ENCODE results near the gene POU2F3.

POU2F3 gene

DNA sequence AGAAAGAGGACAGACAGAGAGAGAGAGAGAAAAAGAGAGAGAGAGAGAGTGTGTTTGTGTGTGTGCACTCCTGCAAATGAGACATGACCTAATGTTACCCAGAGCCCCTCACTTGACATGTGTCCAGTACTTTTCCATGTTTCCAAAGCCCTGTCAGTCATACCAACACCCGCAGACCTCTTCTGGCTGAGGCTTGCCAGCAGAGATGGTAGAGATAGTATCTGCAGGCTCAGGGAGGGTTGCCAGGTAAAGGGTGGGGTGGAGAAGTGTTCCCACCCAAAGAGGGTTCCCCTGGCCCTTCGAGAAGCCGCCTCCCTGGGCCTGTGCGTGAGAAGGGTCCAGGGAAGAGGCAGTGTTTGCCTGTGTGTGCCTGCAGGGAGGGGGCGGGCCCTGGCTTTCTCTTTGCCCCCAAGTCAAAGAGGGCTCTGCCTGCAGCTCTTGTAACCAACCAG lies 40.7 kb downstream of the POU2F3 start:
- no peaks in the 10 kb centered on the region for H3K79me2 ChIP-seq (ENCODE audit: low read length)
- no peaks in the 10 kb centered on the region for H4K20me1 ChIP-seq (ENCODE audit: insufficient read depth, low read length)
- H3K4me3 ChIP-seq (ENCODE audit: low read length), result no peak overlapping the region
- no peak overlapping the region for H3K4me2 ChIP-seq (ENCODE audit: low read length)
- no peak overlapping the region for H3K9ac ChIP-seq (ENCODE audit: low read length)
- no peaks in the 10 kb centered on the region for H3K4me1 ChIP-seq (ENCODE audit: low read length)
- no peak for TF ChIP-seq EZH2phosphoT487 (IDR thresholded peaks at IDR 0.05; ENCODE audit: low read depth)
- TF ChIP-seq, protein P1, sequence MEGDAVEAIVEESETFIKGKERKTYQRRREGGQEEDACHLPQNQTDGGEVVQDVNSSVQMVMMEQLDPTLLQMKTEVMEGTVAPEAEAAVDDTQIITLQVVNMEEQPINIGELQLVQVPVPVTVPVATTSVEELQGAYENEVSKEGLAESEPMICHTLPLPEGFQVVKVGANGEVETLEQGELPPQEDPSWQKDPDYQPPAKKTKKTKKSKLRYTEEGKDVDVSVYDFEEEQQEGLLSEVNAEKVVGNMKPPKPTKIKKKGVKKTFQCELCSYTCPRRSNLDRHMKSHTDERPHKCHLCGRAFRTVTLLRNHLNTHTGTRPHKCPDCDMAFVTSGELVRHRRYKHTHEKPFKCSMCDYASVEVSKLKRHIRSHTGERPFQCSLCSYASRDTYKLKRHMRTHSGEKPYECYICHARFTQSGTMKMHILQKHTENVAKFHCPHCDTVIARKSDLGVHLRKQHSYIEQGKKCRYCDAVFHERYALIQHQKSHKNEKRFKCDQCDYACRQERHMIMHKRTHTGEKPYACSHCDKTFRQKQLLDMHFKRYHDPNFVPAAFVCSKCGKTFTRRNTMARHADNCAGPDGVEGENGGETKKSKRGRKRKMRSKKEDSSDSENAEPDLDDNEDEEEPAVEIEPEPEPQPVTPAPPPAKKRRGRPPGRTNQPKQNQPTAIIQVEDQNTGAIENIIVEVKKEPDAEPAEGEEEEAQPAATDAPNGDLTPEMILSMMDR (IDR thresholded peaks at IDR 0.05; ENCODE audit: low read depth, low read length), result no peak
- H3K27ac ChIP-seq (ENCODE audit: low read length), result no peak overlapping the region
- H2AFZ ChIP-seq (ENCODE audit: low read depth, low read length), result no peak overlapping the region
- H3K27me3 ChIP-seq (ENCODE audit: low read depth, low read length), result peaks cover 21% of the 10 kb centered on the region
- H3K9me3 ChIP-seq (ENCODE audit: insufficient read depth, low read length), result no peaks in the 10 kb centered on the region
- H3K36me3 ChIP-seq (replicated peaks; ENCODE audit: low read depth, low read length), result no peaks in the 10 kb centered on the region

DNA sequence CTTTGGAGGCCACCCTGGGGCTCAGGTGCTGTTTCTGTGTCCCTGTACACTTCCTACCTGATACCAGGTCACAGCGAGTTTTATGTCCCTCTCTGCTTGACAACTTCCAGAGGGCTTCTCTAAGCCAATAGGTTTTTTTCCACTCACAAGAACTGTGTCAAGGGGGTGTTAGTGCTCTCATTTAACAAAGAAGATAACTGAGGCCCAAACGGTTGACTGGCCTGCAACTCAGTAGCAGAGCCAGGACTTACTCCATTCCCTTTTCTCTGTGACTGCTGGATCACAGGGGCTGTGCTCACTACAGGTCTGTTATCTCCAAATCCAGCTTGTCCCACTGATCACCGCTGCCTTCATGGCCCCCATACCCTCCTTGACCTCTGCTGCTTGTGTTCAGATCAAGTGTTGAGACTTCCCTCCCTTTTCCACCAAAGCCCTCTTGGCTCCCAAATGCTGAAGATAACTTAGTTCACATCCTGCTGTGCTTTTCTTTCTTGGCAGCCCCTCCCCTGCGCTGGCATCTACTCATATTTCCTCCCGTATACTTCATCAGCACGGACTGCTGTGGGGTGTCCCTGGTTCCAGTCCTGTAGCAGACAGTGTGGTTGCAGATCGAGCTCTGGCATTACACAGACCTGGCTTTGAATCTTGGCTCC lies 41.3 kb downstream of the POU2F3 start:
- no peaks in the 10 kb centered on the region for H4K20me1 ChIP-seq (ENCODE audit: insufficient read depth, low read length)
- no peak overlapping the region for H3K4me2 ChIP-seq (ENCODE audit: low read length)
- TF ChIP-seq, protein P1 (IDR thresholded peaks at IDR 0.05; ENCODE audit: low read depth, low read length), result no peak
- TF ChIP-seq EZH2phosphoT487 (IDR thresholded peaks at IDR 0.05; ENCODE audit: low read depth), result no peak
- H3K27ac ChIP-seq (ENCODE audit: low read length), result no peak overlapping the region
- no peaks in the 10 kb centered on the region for H3K36me3 ChIP-seq (replicated peaks; ENCODE audit: low read depth, low read length)
- peaks cover 17% of the 10 kb centered on the region for H3K27me3 ChIP-seq (ENCODE audit: low read depth, low read length)
- no peaks in the 10 kb centered on the region for H3K79me2 ChIP-seq (ENCODE audit: low read length)
- no peak overlapping the region for H3K9ac ChIP-seq (ENCODE audit: low read length)
- no peaks in the 10 kb centered on the region for H3K9me3 ChIP-seq (ENCODE audit: insufficient read depth, low read length)
- no peak overlapping the region for H3K4me3 ChIP-seq (ENCODE audit: low read length)
- H2AFZ ChIP-seq (ENCODE audit: low read depth, low read length), result no peak overlapping the region
- H3K4me1 ChIP-seq (ENCODE audit: low read length), result no peaks in the 10 kb centered on the region

DNA sequence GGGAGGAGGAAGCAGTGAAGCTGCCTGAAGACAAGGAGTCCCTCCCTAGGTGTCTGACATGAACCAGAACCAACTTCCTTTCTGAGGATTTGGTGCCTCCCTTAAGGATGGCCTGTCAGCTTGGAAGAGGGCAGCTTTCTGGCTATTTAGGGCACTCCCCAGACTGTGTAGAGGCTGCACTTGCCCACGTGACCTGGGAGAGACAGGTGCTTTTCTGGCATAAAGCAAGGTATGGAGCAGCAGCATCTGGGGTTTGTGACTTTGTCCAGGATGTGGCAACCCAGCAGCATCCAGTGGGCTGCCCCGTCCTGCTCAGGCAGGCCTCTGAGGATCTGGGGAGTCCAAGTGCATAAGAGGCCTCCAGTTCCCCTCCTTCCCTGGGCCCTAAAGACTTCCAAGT lies 43.2 kb downstream of the POU2F3 start:
- Histone ChIP-seq H3K27ac (ENCODE audit: low read length) (no peak overlapping the region), H3K9ac (ENCODE audit: low read length) (no peak overlapping the region), H3K9me3 (ENCODE audit: insufficient read depth, low read length) (no peaks in the 10 kb centered on the region), H3K36me3 (replicated peaks; ENCODE audit: low read depth, low read length) (no peaks in the 10 kb centered on the region), H3K27me3 (ENCODE audit: low read depth, low read length) (peaks cover 20% of the 10 kb centered on the region), H3K79me2 (ENCODE audit: low read length) (no peaks in the 10 kb centered on the region), H3K4me2 (ENCODE audit: low read length) (no peak overlapping the region), H4K20me1 (ENCODE audit: insufficient read depth, low read length) (no peaks in the 10 kb centered on the region), H3K4me1 (ENCODE audit: low read length) (no peaks in the 10 kb centered on the region), H2AFZ (ENCODE audit: low read depth, low read length) (no peak overlapping the region), H3K4me3 (ENCODE audit: low read length) (no peak overlapping the region)
- no peak for TF ChIP-seq EZH2phosphoT487 (IDR thresholded peaks at IDR 0.05; ENCODE audit: low read depth)
- TF ChIP-seq, protein P1 (IDR thresholded peaks at IDR 0.05; ENCODE audit: low read depth, low read length), result no peak

DNA sequence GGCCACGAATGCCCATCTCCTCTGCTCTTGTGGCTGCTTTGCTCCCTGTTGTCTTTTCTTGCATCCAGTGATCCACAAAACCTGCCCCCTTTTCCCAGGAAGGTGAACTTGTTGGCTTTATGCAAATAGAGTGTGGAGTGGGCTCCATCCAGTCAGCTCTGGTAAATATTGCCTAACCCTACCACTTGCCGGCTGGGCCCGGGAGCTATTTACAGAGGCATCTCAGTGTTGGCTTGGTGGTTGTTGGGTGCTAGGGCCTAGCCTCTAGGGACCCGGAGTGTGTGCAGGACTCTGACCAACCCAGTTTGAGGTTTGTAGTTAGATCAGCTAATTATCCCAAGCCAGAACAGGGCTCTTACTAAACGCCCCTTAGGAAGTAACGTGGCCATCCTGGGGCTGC lies 44.3 kb downstream of the POU2F3 start:
- TF ChIP-seq, protein P1 (IDR thresholded peaks at IDR 0.05; ENCODE audit: low read depth, low read length), result no peak
- TF ChIP-seq EZH2phosphoT487 (IDR thresholded peaks at IDR 0.05; ENCODE audit: low read depth), result no peak
- Histone ChIP-seq H3K9ac (ENCODE audit: low read length) (no peak overlapping the region), H2AFZ (ENCODE audit: low read depth, low read length) (no peak overlapping the region), H3K4me2 (ENCODE audit: low read length) (no peak overlapping the region), H3K79me2 (ENCODE audit: low read length) (no peaks in the 10 kb centered on the region), H4K20me1 (ENCODE audit: insufficient read depth, low read length) (no peaks in the 10 kb centered on the region), H3K36me3 (replicated peaks; ENCODE audit: low read depth, low read length) (no peaks in the 10 kb centered on the region), H3K27me3 (ENCODE audit: low read depth, low read length) (peaks cover 30% of the 10 kb centered on the region), H3K27ac (ENCODE audit: low read length) (no peak overlapping the region), H3K4me3 (ENCODE audit: low read length) (no peak overlapping the region), H3K4me1 (ENCODE audit: low read length) (peaks cover 1% of the 10 kb centered on the region; the same call in 1 of the 2 replicates), H3K9me3 (ENCODE audit: insufficient read depth, low read length) (no peaks in the 10 kb centered on the region)
